SK-N-MC (cell line): Measurements from ENCODE around the gene MOGAT3.

ENCODE experiments used
- EZH2 ChIP-seq: fragments of 200-600 bp; sonication (generic); IDR thresholded peaks from one replicate; pipeline ENCODE4 v1.6.1; 2017; ENCODE audit warnings: antibody characterized with exemption
- FOXP2 ChIP-seq: optimal IDR thresholded peaks from 2 replicates; pipeline ENCODE3; 2011; ENCODE audit warnings: mild to moderate bottlenecking, moderate library complexity; ENCODE audit not compliant: insufficient read depth; ENCODE audit errors: extremely low read length, control extremely low read depth
- POLR2AphosphoS5 ChIP-seq: IDR thresholded peaks from 2 replicates; pipeline ENCODE4 v1.6.1; 2012; ENCODE audit warnings: mild to moderate bottlenecking, low read depth, low read length, borderline replicate concordance

GRCh38 chr7:101171442-101171837, 29.4 kb downstream of the MOGAT3 start:
- TF ChIP-seq POLR2AphosphoS5 (no peak), EZH2 (no peak), FOXP2 (no peak)
